Hypothalamus (tissue), 51 donors: ENCODE results near the gene ORM2.
"Not testable (repeated sequence)": the region's sequence is repeated elsewhere in the genome, so short reads cannot be mapped to it uniquely, and the experiment has no call there.

Source experiments
- DNase-seq, 51 donors: peaks; one replicate each; lab custom pipeline; 2025; lab: John Stamatoyannopoulos, UW

ORM2 gene

GRCh38 chr9:114312513-114312875, 17.2 kb upstream of the ORM2 start:
- no peak for DNase-seq

- DNase-seq, result no peak
Measured at GRCh38 chr9:114313186-114313585, 16.5 kb upstream of the ORM2 start.

GRCh38 chr9:114314256-114314867, 15.3 kb upstream of the ORM2 start:
- DNase-seq, result no peak

- DNase-seq, result peak in 5 of 51 donors; percentile 11 to 37 (median 24)
Measured at GRCh38 chr9:114314881-114315722, 14.6 kb upstream of the ORM2 start.

GRCh38 chr9:114315723-114316363, 13.8 kb upstream of the ORM2 start:
- no peak for DNase-seq

GRCh38 chr9:114316605-114317230, 13.0 kb upstream of the ORM2 start:
- no peak for DNase-seq

GRCh38 chr9:114317665-114318357, 11.9 kb upstream of the ORM2 start:
- no peak for DNase-seq

- DNase-seq, result no peak
Measured at GRCh38 chr9:114318416-114318815, 11.3 kb upstream of the ORM2 start.

- no peak for DNase-seq
Measured at GRCh38 chr9:114319147-114319546, 10.5 kb upstream of the ORM2 start.

GRCh38 chr9:114320710-114321109, 9.0 kb upstream of the ORM2 start:
- DNase-seq, result not testable (repeated sequence)

GRCh38 chr9:114321759-114322158, 7.9 kb upstream of the ORM2 start:
- DNase-seq, result no peak

GRCh38 chr9:114322160-114322818, 7.4 kb upstream of the ORM2 start:
- not testable (repeated sequence) for DNase-seq

- DNase-seq, result not testable (repeated sequence)
Measured at GRCh38 chr9:114322831-114323531, 6.7 kb upstream of the ORM2 start, which contains the start of gene ORM1. TSS of gene ORM1 (plus strand) at chr9:114323098. CDS start at chr9:114323134, 36 bp downstream.

GRCh38 chr9:114323849-114324248, 5.8 kb upstream of the ORM2 start:
- DNase-seq, result not testable (repeated sequence)

- peak in 1 of 51 donors; percentile 16 for DNase-seq
Measured at GRCh38 chr9:114324492-114324891, 5.2 kb upstream of the ORM2 start.

GRCh38 chr9:114324965-114325364, 4.7 kb upstream of the ORM2 start:
- DNase-seq, result not testable (repeated sequence)

- DNase-seq, result not testable (repeated sequence)
Measured at GRCh38 chr9:114325684-114326254, 3.9 kb upstream of the ORM2 start.

- peak in 1 of 51 donors; percentile 32 for DNase-seq
Measured at GRCh38 chr9:114327749-114328148, 1.9 kb upstream of the ORM2 start.

- not testable (repeated sequence) for DNase-seq
Measured at GRCh38 chr9:114328357-114328820, 1.3 kb upstream of the ORM2 start.
